Esophagus squamous epithelium (tissue), 5 donors: Measurements from ENCODE around the gene SUDS3. TPM values are rescaled to one million over a fixed set of nuclear protein-coding genes. Genes with fewer than 3 reads are reported as not detected.

ENCODE experiments used
- DNase-seq: peaks from one replicate; lab custom pipeline; 2025; lab: John Stamatoyannopoulos, UW
- H3K27ac ChIP-seq, 4 donors: fragments of 200-600 bp; sonication (generic); one replicate each; pipeline ENCODE4 v1.5.1; 2016 to 2019; ENCODE audit warnings: mild to moderate bottlenecking in 1 of 4
- H3K27me3 ChIP-seq, 4 donors: fragments of 200-600 bp; sonication (generic); 1 replicate in 3 of 4; 2 replicates in 1 of 4; pipeline versions ENCODE4 v1.5.1 to v1.6.0; 2017 to 2021; ENCODE audit warnings: antibody characterized with exemption in 1 of 4
- H3K36me3 ChIP-seq, 3 donors: fragments of 200-600 bp; sonication (generic); one replicate each; pipeline ENCODE4 v1.5.1; 2016 to 2019
- H3K4me1 ChIP-seq, 3 donors: fragments of 200-600 bp; sonication (generic); one replicate each; pipeline ENCODE4 v1.5.1; 2017 to 2019
- H3K4me3 ChIP-seq, 4 donors: fragments of 200-600 bp; sonication (generic); 1 replicate in 3 of 4; 2 replicates in 1 of 4; pipeline ENCODE4 v1.5.1; 2016 to 2019; ENCODE audit warnings: mild to moderate bottlenecking in 2 of 4, moderate library complexity in 1 of 4
- H3K9me3 ChIP-seq, 3 donors: fragments of 200-600 bp; sonication (generic); one replicate each; pipeline ENCODE4 v1.5.1; 2016 to 2019
- POLR2A ChIP-seq, 4 donors: fragments of 450-650 bp; IDR thresholded peaks; one replicate each; pipeline ENCODE4 v1.6.1; 2017; ENCODE audit warnings: antibody characterized with exemption in 4 of 4, mild to moderate bottlenecking in 4 of 4, moderate library complexity in 3 of 4
- WGBS, 2 donors: methylation state at CpG; one replicate each; pipeline ENCODE4 v1.1.5; 2018; 5-methylcytosine and 5-hydroxymethylcytosine counted together
- intact Hi-C: fragments of 100-400 bp; cut with DNase I; formaldehyde crosslinking; loops from one replicate; pipeline ENCODE4 v1.15.0; 2022
- total RNA-seq, 4 donors: library from RNA; depleted of rRNA; stranded (reverse); fragments of >200 nt; gene quantifications; one replicate each; pipeline ENCODE4 v1.1.0, GENCODE V29; 2016
- TF ChIP-seq, protein P1 (sequence below), 6 experiments: fragments of 450-650 bp in 4 of 6; fragments of 200-600 bp in 2 of 6; sonication (generic) in 2 of 6; IDR thresholded peaks; one replicate each; pipeline ENCODE4 v1.5.1; 2016 to 2019; ENCODE audit warnings: antibody characterized with exemption in 6 of 6, mild to moderate bottlenecking in 4 of 6, moderate library complexity in 4 of 6
- donor health status: DM: yes; HTN: yes; CAD: no.

SUDS3 gene
- total RNA-seq, 4 donors from 2014 or later = 43.3 to 55.0 (median 44.8) TPM

DNA sequence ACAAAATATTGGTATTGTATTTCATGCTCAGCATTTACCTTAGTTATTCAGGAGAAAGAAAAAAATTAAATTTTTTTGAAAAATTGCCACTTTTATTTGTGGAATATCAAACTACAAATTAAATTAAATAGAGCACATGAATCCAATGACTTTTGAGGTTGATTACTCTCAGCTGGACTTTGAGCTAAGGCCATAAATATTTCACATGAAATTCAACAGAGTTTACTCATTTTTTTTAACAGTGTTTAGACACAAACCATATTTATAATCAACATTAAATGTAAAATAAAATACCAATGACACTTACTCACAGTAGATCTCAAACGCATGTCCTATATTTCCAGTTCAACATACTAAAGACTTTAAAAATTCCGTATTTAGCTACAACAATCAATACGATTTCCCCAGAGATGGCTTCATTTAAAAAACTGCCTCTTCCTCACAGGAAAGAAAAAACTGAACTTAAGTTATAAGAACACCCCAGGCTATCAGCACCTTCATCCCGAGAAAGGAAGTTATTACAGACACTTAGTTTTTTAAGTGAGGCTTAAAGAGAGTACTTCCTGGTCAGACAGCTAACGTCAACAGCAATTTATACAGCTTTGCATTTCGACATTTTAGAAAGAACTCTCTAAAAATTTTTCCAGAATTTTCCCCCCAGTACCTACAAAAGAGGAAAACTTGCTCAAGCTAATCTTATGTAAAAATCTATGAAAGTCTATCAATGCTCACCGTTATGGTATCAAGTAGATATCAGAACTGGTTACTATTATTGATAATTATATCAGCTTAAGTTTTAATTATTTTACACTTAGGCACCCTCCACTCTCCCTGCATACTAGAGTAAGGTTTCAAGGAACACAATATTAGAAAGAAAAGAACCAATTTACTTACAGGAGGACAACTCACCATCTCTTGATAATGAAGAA lies 17.5 kb upstream of the SUDS3 start:
- Histone ChIP-seq H3K27me3 (no peaks in the 10 kb centered on the region), H3K4me1 (peaks cover 6 to 34% (median 6%) of the 10 kb centered on the region in 3 donors), H3K4me3 (peak overlapping the region in 2 of 4 donors; percentile 8 to 12), H3K27ac (peak overlapping the region in 2 of 4 donors; percentile 28 to 39), H3K9me3 (no peaks in the 10 kb centered on the region), H3K36me3 (peaks cover 0 to 5% (median 0%) of the 10 kb centered on the region in 3 donors)
- DNase-seq = no peak
- 50 to 57% methylated on average over 7 of the region's 7 CpGs for WGBS, 2 donors
- intact Hi-C loops = no loop called here
- TF ChIP-seq POLR2A (IDR thresholded peaks at IDR 0.05) = no peak
- TF ChIP-seq, protein P1, sequence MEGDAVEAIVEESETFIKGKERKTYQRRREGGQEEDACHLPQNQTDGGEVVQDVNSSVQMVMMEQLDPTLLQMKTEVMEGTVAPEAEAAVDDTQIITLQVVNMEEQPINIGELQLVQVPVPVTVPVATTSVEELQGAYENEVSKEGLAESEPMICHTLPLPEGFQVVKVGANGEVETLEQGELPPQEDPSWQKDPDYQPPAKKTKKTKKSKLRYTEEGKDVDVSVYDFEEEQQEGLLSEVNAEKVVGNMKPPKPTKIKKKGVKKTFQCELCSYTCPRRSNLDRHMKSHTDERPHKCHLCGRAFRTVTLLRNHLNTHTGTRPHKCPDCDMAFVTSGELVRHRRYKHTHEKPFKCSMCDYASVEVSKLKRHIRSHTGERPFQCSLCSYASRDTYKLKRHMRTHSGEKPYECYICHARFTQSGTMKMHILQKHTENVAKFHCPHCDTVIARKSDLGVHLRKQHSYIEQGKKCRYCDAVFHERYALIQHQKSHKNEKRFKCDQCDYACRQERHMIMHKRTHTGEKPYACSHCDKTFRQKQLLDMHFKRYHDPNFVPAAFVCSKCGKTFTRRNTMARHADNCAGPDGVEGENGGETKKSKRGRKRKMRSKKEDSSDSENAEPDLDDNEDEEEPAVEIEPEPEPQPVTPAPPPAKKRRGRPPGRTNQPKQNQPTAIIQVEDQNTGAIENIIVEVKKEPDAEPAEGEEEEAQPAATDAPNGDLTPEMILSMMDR (IDR thresholded peaks at IDR 0.05) = no peak

DNA sequence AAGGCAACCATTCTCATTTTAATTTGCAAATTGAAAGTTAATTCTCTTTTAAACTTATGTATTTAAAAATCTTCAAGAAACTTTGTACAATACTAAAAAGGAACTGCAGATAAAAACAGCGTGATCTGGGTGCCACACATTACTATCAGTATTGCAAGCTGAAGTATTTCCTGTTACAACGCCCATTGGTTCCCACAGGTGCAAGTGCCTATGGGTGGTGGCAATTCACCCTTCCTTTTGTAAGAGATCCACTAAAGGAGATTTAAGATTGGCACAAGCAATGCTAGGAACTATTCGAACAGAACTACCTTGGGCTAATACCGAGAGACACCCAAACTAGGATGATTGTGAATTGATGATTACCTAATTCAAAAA lies 16.8 kb upstream of the SUDS3 start:
- TF ChIP-seq, protein P1 (IDR thresholded peaks at IDR 0.05) = no peak
- peaks cover 6 to 34% (median 6%) of the 10 kb centered on the region in 3 donors for H3K4me1 ChIP-seq
- WGBS, 2 donors = 76 to 79% methylated on average over 4 of the region's 4 CpGs
- intact Hi-C loops = no loop called here
- peak overlapping the region in 2 of 4 donors; percentile 13 to 39 for H3K27ac ChIP-seq
- no peak for DNase-seq
- H3K36me3 ChIP-seq = peaks cover 0 to 2% (median 0%) of the 10 kb centered on the region in 3 donors
- H3K27me3 ChIP-seq = no peaks in the 10 kb centered on the region
- peak overlapping the region in 2 of 4 donors; percentile 8 to 12 for H3K4me3 ChIP-seq
- H3K9me3 ChIP-seq = no peaks in the 10 kb centered on the region

DNA sequence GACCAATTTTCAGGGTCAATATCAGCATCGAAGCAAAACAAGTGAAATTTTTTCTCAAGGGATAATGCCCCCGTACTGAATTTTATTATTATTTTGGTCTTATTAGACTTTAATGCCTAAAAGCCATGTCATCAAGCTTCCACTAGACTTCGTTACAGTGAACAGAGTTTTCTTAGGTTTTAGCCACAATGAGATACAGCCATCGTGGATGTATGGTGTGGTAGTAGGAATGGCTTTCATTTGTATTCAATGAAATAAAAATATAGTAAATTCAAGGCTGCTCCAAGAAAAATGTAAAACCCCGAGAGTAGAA lies 15.3 kb upstream of the SUDS3 start:
- no peak overlapping the region for H3K4me3 ChIP-seq

DNA sequence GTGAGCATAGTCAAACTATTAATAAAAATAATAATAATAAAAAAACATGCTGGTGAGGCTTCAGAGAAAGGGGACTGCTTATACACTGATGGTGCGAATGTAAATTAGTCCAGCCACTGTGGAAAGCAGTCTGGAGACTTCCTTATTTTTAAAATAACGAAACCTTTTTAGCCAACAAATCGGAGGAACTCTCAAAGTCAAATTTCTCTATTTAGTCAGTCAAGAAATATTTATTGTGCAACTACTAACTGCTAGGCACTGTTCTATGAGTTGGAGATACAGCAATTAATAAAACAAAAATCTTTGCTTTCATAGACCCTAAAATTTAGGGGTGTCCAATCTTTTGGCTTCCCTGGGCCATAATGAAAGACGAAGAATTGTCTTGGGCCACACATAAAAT lies 14.5 kb upstream of the SUDS3 start:
- Histone ChIP-seq H3K27ac (no peak overlapping the region), H3K4me1 (peaks cover 2 to 24% (median 3%) of the 10 kb centered on the region in 3 donors), H3K4me3 (no peak overlapping the region), H3K36me3 (no peaks in the 10 kb centered on the region), H3K27me3 (no peaks in the 10 kb centered on the region), H3K9me3 (no peaks in the 10 kb centered on the region)
- DNase-seq = no peak
- WGBS, 2 donors = 91 to 94% methylated on average over 4 of the region's 4 CpGs
- intact Hi-C loops = no loop called here
- TF ChIP-seq, protein P1 (IDR thresholded peaks at IDR 0.05) = no peak
- no peak for TF ChIP-seq POLR2A (IDR thresholded peaks at IDR 0.05)

More for the DNA sequence above, 15.3 kb upstream of the SUDS3 start:
- Histone ChIP-seq H3K36me3 (no peaks in the 10 kb centered on the region), H3K27me3 (no peaks in the 10 kb centered on the region), H3K4me1 (peaks cover 6 to 31% (median 6%) of the 10 kb centered on the region in 3 donors), H3K27ac (no peak overlapping the region), H3K9me3 (no peaks in the 10 kb centered on the region)
- intact Hi-C loops = no loop called here
- DNase-seq = no peak
- 64 to 65% methylated on average over 5 of the region's 5 CpGs for WGBS, 2 donors
- no peak for TF ChIP-seq POLR2A (IDR thresholded peaks at IDR 0.05)

DNA sequence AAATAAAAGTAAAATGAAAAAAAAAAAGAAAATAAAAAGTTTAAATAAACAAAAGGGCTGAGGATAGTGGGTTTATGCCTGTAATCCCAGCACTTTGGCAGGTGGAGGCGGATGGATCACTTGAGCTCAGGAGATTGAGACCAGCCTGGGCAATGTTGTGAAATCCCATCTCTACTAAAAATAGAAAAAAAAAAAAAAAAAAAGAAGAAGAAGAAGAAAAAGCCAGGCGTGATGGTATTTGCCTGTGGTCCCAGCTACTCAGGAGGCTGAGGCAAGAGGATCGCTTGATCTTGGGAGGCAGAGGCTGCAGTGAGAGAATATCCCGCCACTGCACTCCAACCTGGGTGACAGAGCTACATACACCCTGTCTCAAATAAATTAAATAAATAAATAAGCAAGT lies 7.5 kb upstream of the SUDS3 start:
- Histone ChIP-seq H3K27ac (no peak overlapping the region), H3K36me3 (no peaks in the 10 kb centered on the region), H3K4me1 (peaks cover 4 to 31% (median 4%) of the 10 kb centered on the region in 3 donors), H3K9me3 (no peaks in the 10 kb centered on the region), H3K4me3 (no peak overlapping the region), H3K27me3 (no peaks in the 10 kb centered on the region)
- WGBS, 2 donors = 79% methylated on average over 4 of the region's 4 CpGs
- TF ChIP-seq POLR2A (IDR thresholded peaks at IDR 0.05) = no peak
- TF ChIP-seq, protein P1 (IDR thresholded peaks at IDR 0.05) = no peak
- intact Hi-C loops = no loop called here
- DNase-seq = no peak
